SU-DHL-6 (cell line): ENCODE measurements around the gene GRM8.

Experiments
- H2AFZ ChIP-seq: fragments of 200-600 bp; sonication (generic); 2 replicates; pipeline ENCODE4 v1.6.1; 2014; ENCODE audit warnings: low read depth, mild to moderate bottlenecking, moderate library complexity, mixed read lengths, antibody characterized with exemption, low read length; ENCODE audit not compliant: severe bottlenecking
- H3F3A ChIP-seq: fragments of 200-600 bp; shearing (Covaris generic); 2 replicates; pipeline ENCODE4 v1.6.0; 2016; ENCODE audit warnings: antibody characterized with exemption, mild to moderate bottlenecking; ENCODE audit not compliant: insufficient read depth
- H3K27ac ChIP-seq: fragments of 200-600 bp; sonication (generic); 2 replicates; pipeline ENCODE4 v1.5.1; 2016; ENCODE audit warnings: low read depth, mild to moderate bottlenecking, low read length, moderate library complexity, mixed read lengths
- H3K27me3 ChIP-seq: fragments of 200-600 bp; sonication (generic), shearing (Covaris generic); 2 replicates; pipeline ENCODE4 v1.6.0; 2014; ENCODE audit warnings: mild to moderate bottlenecking, low read length
- H3K36me3 ChIP-seq: fragments of 200-600 bp; sonication (generic); 2 replicates; pipeline ENCODE4 v1.6.1; 2014; ENCODE audit warnings: mild to moderate bottlenecking, low read length, mixed read lengths
- H3K4me2 ChIP-seq: fragments of 300-600, 200-600 bp; shearing (Covaris generic), sonication (generic); 2 replicates; pipeline ENCODE4 v1.6.0; 2014; ENCODE audit warnings: low read length, low read depth, mild to moderate bottlenecking; ENCODE audit not compliant: poor library complexity, severe bottlenecking
- H3K4me3 ChIP-seq: fragments of 200-600 bp; sonication (generic); 2 replicates; pipeline ENCODE4 v1.5.1; 2014; ENCODE audit warnings: antibody characterized with exemption, low read length, mild to moderate bottlenecking, mixed read lengths; ENCODE audit not compliant: insufficient read depth, poor library complexity, severe bottlenecking
- H3K79me2 ChIP-seq: fragments of 200-600 bp; sonication (generic); 2 replicates; pipeline ENCODE4 v1.6.1; 2014; ENCODE audit warnings: mild to moderate bottlenecking, low read length, moderate library complexity; ENCODE audit not compliant: insufficient read depth
- H3K9ac ChIP-seq: fragments of 200-600 bp; sonication (generic); 2 replicates; pipeline ENCODE4 v1.7.0; 2014; ENCODE audit warnings: mild to moderate bottlenecking, low read length
- H3K9me2 ChIP-seq: fragments of 200-600 bp; sonication (generic); replicated peaks from 2 replicates; pipeline ENCODE4 v1.6.1; 2014; ENCODE audit warnings: low read length; ENCODE audit not compliant: insufficient read depth
- H3K9me3 ChIP-seq: fragments of 200-600 bp; sonication (generic); 2 replicates; pipeline ENCODE4 v1.6.1; 2014; ENCODE audit warnings: low read length, mixed read lengths; ENCODE audit not compliant: insufficient read depth
- H4K20me1 ChIP-seq: fragments of 200-600 bp; sonication (generic); 2 replicates; pipeline ENCODE4 v1.6.1; 2014; ENCODE audit warnings: low read depth, mild to moderate bottlenecking, antibody characterized with exemption, low read length, moderate library complexity, mixed read lengths
- CTCF ChIP-seq: fragments of 200-600 bp; sonication (generic); IDR thresholded peaks from one replicate; pipeline ENCODE4 v1.5.1; 2017; ENCODE audit warnings: antibody characterized with exemption, mild to moderate bottlenecking, low read length, moderate library complexity; ENCODE audit not compliant: insufficient read depth, poor library complexity, severe bottlenecking
- EZH2phosphoT487 ChIP-seq: fragments of 200-600 bp; sonication (generic), shearing (Covaris generic); conservative IDR thresholded peaks from 2 replicates; pipeline ENCODE4 v1.6.1; 2018; ENCODE audit warnings: mild to moderate bottlenecking, antibody characterized with exemption, low read length, moderate library complexity, mixed read lengths

The GRM8 gene

GRCh38 chr7:126436213-126436868 is 816.4 kb downstream of the GRM8 start:
- no peaks in the 10 kb centered on the region for H3K36me3 ChIP-seq
- H2AFZ ChIP-seq = no peak overlapping the region
- no peaks in the 10 kb centered on the region for H3F3A ChIP-seq
- no peak overlapping the region for H3K27ac ChIP-seq
- H3K79me2 ChIP-seq = no peaks in the 10 kb centered on the region
- H3K4me2 ChIP-seq = no peak overlapping the region
- H3K9me3 ChIP-seq = no peaks in the 10 kb centered on the region; the same call in 1 of the 2 replicates
- TF ChIP-seq EZH2phosphoT487 (no peak), CTCF (no peak)
- no peaks in the 10 kb centered on the region for H4K20me1 ChIP-seq
- no peaks in the 10 kb centered on the region for H3K27me3 ChIP-seq
- H3K9ac ChIP-seq = no peak overlapping the region
- no peak overlapping the region for H3K4me3 ChIP-seq
- no peaks in the 10 kb centered on the region for H3K9me2 ChIP-seq

- TF ChIP-seq EZH2phosphoT487 (no peak), CTCF (no peak)
- Histone ChIP-seq H4K20me1 (no peaks in the 10 kb centered on the region), H3K9me3 (no peaks in the 10 kb centered on the region), H3K36me3 (no peaks in the 10 kb centered on the region), H3K4me3 (no peak overlapping the region), H3K9me2 (no peaks in the 10 kb centered on the region), H3K9ac (no peak overlapping the region), H3K4me2 (no peak overlapping the region), H3K27ac (no peak overlapping the region), H2AFZ (no peak overlapping the region), H3K27me3 (no peaks in the 10 kb centered on the region), H3K79me2 (no peaks in the 10 kb centered on the region), H3F3A (no peaks in the 10 kb centered on the region)
Observed at GRCh38 chr7:126426652-126427051, 826.1 kb downstream of the GRM8 start.

GRCh38 chr7:126424985-126425384 is 827.8 kb downstream of the GRM8 start:
- Histone ChIP-seq H4K20me1 (no peaks in the 10 kb centered on the region), H3K36me3 (no peaks in the 10 kb centered on the region), H3K9ac (no peak overlapping the region), H3K9me2 (no peaks in the 10 kb centered on the region), H3K27ac (no peak overlapping the region), H3K4me2 (no peak overlapping the region), H3K27me3 (no peaks in the 10 kb centered on the region), H3F3A (no peaks in the 10 kb centered on the region), H3K9me3 (no peaks in the 10 kb centered on the region), H3K79me2 (no peaks in the 10 kb centered on the region), H3K4me3 (no peak overlapping the region), H2AFZ (no peak overlapping the region)
- TF ChIP-seq CTCF = no peak
- TF ChIP-seq EZH2phosphoT487 = no peak
